Activated CD8-positive, alpha-beta T cell treated with anti-CD3 and anti-CD28 coated beads for 36 hours (primary cell): ENCODE results near the gene NELFE. TPM values are rescaled to one million over a fixed set of nuclear protein-coding genes. Genes with fewer than 3 reads are reported as not detected.

Experiments
- ATAC-seq: fragments of 200-7000 bp; cut with Tn5 transposase; one replicate; pipeline ENCODE4 v1.10.0; 2021; ENCODE audit warnings: mild to moderate bottlenecking, moderate library complexity
- CTCF ChIA-PET: fragments of 350-600 bp; sonication (Branson Sonifier 250); formaldehyde crosslinking; loops from one replicate; lab custom pipeline; 2021; ENCODE audit warnings: antibody characterized with exemption; lab: Charles Lee
- POLR2A ChIA-PET: fragments of 350-600 bp; sonication (Branson Sonifier 250); formaldehyde crosslinking; loops from one replicate; lab custom pipeline; 2021; ENCODE audit warnings: antibody characterized with exemption; lab: Charles Lee
- DNase-seq: peaks from one replicate; pipeline ENCODE4 v3.0.0-alpha.2; 2020
- H3K27ac Mint-ChIP-seq: one replicate; pipeline ENCODE4 v1.8.0; 2021; ENCODE audit warnings: mild to moderate bottlenecking, mixed read lengths
- H3K27me3 Mint-ChIP-seq: one replicate; pipeline ENCODE4 v1.8.0; 2021; ENCODE audit warnings: mixed read lengths
- H3K36me3 Mint-ChIP-seq: one replicate; pipeline ENCODE4 v1.8.0; 2021; ENCODE audit warnings: low read depth, mixed read lengths
- H3K4me1 Mint-ChIP-seq: one replicate; pipeline ENCODE4 v1.8.0; 2021; ENCODE audit warnings: low read depth, mixed read lengths
- H3K4me3 Mint-ChIP-seq: one replicate; pipeline ENCODE4 v1.8.0; 2021; ENCODE audit warnings: mild to moderate bottlenecking, moderate library complexity, mixed read lengths
- H3K9me3 Mint-ChIP-seq: one replicate; pipeline ENCODE4 v1.8.0; 2021; ENCODE audit warnings: mixed read lengths
- intact Hi-C: fragments of 100-400 bp; cut with micrococcal nuclease; formaldehyde crosslinking; loops from one replicate; pipeline ENCODE4 v1.10.0; 2022
- total RNA-seq, 2 experiments: library from RNA; stranded (reverse); gene quantifications; one replicate each; pipeline ENCODE4 v1.2.3, GENCODE V29; 2021
- TF ChIP-seq, protein P1 (sequence below): fragments of 200-600 bp; IDR thresholded peaks from one replicate; pipeline ENCODE4 v1.8.0; 2022; ENCODE audit warnings: antibody characterized with exemption, mild to moderate bottlenecking

Gene NELFE
- total RNA-seq, 2 experiments from 2014 or later, result 60.5 to 61.0 TPM

DNA sequence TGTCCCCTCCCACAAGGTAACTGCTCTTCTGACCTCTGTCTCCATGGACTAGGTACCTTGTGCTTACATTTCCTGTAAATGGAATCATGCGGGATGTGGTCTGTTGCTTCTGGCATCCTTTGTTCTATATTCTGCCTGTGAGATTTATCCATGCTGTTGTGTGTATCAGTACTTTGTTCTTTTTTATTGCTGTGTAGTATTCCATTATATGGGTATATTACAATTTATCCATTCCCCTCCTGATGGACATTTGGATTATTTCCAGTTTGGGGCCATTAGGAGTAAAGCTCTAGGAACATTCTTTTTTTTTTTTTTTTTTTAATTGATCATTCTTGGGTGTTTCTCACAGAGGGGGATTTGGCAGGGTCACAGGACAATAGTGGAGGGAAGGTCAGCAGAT is 27.8 kb downstream of the NELFE start:
- Mint-ChIP-seq H3K27me3 (no peaks in the 10 kb centered on the region), H3K36me3 (no peaks in the 10 kb centered on the region), H3K9me3 (no peaks in the 10 kb centered on the region), H3K4me1 (no peaks in the 10 kb centered on the region), H3K27ac (no peak overlapping the region), H3K4me3 (no peak overlapping the region)
- ATAC-seq (no peak), DNase-seq (no peak)
- TF ChIP-seq, protein P1, sequence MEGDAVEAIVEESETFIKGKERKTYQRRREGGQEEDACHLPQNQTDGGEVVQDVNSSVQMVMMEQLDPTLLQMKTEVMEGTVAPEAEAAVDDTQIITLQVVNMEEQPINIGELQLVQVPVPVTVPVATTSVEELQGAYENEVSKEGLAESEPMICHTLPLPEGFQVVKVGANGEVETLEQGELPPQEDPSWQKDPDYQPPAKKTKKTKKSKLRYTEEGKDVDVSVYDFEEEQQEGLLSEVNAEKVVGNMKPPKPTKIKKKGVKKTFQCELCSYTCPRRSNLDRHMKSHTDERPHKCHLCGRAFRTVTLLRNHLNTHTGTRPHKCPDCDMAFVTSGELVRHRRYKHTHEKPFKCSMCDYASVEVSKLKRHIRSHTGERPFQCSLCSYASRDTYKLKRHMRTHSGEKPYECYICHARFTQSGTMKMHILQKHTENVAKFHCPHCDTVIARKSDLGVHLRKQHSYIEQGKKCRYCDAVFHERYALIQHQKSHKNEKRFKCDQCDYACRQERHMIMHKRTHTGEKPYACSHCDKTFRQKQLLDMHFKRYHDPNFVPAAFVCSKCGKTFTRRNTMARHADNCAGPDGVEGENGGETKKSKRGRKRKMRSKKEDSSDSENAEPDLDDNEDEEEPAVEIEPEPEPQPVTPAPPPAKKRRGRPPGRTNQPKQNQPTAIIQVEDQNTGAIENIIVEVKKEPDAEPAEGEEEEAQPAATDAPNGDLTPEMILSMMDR, result no peak
- POLR2A ChIA-PET, result interaction anchor here (0.9 kb wide), 1 partner anchor 21 kb away, joined by 3 read pairs; no protein-coding TSS in a partner anchor
- intact Hi-C loops, result no loop called here
- CTCF ChIA-PET, result no interaction called here

DNA sequence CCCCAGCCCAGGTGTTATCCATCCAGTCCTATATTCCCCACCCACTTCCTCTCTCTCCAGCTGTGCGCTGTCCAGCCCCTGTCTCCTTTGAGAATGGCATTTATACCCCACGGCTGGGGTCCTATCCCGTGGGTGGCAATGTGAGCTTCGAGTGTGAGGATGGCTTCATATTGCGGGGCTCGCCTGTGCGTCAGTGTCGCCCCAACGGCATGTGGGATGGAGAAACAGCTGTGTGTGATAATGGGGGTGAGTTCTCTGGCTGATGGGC is 30.2 kb downstream of the NELFE start:
- ChIA-PET POLR2A (interaction anchor here (0.9 to 1.1 kb wide), 2 partner anchors 20 to 88 kb away, joined by 3 read pairs; no protein-coding TSS in a partner anchor), CTCF (no interaction called here)
- Mint-ChIP-seq H3K27ac (no peak overlapping the region), H3K4me1 (no peaks in the 10 kb centered on the region), H3K4me3 (no peak overlapping the region), H3K9me3 (no peaks in the 10 kb centered on the region), H3K36me3 (no peaks in the 10 kb centered on the region), H3K27me3 (no peaks in the 10 kb centered on the region)
- intact Hi-C loops, result no loop called here
- no peak for DNase-seq
- no peak for ATAC-seq
- TF ChIP-seq, protein P1, result no peak

DNA sequence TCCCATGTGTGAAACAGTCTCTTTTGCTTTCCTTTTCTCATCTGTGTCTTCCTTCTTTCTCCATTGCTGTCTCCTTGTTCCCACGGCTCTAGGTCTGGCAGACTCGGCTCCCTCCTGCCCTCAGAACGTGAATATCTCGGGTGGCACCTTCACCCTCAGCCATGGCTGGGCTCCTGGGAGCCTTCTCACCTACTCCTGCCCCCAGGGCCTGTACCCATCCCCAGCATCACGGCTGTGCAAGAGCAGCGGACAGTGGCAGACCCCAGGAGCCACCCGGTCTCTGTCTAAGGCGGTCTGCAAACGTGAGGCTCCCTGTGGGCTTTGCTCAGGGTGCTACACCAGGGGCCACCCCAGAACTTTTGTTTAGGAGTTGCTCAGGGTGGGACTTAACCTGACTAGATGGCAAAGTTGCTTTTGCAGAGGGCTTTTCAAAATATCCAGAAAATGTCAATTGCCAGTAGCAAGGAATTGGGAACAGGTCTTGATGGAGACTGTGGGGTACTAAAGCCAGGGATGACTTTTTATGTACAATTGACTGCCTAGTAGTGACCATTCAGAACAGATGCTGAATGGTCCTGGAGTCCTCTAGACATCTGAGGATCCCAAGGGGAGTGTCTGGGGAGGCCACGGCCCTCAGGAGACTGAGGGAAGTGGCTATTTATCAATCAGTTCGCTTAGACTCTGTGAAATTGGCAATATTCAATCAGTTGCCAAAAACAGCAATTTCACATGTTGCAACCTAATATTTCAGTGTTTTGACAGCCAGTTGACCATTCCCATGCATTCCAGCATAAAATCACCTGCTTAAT is 30.7 kb downstream of the NELFE start:
- TF ChIP-seq, protein P1, result no peak
- no peak for DNase-seq
- ATAC-seq, result no peak
- intact Hi-C loops, result no loop called here
- Mint-ChIP-seq H3K27me3 (no peaks in the 10 kb centered on the region), H3K36me3 (no peaks in the 10 kb centered on the region), H3K27ac (no peak overlapping the region), H3K4me3 (no peak overlapping the region), H3K4me1 (no peaks in the 10 kb centered on the region), H3K9me3 (no peaks in the 10 kb centered on the region)
- ChIA-PET CTCF (no interaction called here), POLR2A (interaction anchor here (1.1 kb wide), 1 partner anchor 21 kb away, joined by 3 read pairs; no protein-coding TSS in a partner anchor)

DNA sequence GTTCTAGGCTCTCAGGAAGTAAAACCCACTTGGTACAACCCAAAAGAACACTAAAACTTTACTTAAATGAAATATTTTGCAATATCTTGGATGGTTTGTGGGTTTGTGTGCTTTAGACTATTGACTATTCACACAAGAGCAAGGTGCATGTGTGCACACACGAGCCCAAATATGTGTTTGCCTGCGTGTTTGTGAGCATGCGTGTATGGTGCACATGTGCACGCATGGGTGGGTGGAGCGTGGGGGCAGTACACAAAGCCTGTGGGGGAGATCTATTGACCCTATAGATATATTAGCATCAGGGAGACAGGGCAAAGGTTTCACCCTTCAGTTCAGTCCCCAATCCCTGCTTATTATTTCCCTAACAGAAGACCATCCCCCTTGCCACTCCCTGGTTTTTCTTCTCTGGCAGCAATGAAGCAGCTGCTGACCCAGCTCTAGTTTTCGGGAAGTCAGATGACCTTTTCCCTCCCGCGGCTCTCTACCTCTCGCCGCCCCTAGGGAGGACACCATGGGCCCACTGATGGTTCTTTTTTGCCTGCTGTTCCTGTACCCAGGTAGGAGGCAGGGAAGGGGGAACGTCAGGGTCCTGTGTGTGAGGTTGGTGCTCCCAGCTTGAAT is 31.4 kb downstream of the NELFE start, which contains the start of gene C2:
Gene C2 (plus strand): TSS at position 476 of the 621 bp plus-strand sequence. CDS start 36 bp downstream, at position 512.
- DNase-seq (no peak), ATAC-seq (no peak)
- no peak within 1 kb of the TSS for H3K27ac Mint-ChIP-seq
- intact Hi-C loops, result no loop called here
- ChIA-PET POLR2A (interaction anchor here (1.1 kb wide), 1 partner anchor 21 kb away, joined by 3 read pairs; no protein-coding TSS in a partner anchor), CTCF (no interaction called here)
- H3K36me3 Mint-ChIP-seq, result no peaks in the 10 kb centered on the region
- H3K4me1 Mint-ChIP-seq, result no peaks in the 10 kb centered on the region
- no peak within 1 kb of the TSS for H3K4me3 Mint-ChIP-seq
- TF ChIP-seq, protein P1, result no peak
- H3K27me3 Mint-ChIP-seq, result no peaks in the 10 kb centered on the region
- no peaks in the 10 kb centered on the region for H3K9me3 Mint-ChIP-seq

DNA sequence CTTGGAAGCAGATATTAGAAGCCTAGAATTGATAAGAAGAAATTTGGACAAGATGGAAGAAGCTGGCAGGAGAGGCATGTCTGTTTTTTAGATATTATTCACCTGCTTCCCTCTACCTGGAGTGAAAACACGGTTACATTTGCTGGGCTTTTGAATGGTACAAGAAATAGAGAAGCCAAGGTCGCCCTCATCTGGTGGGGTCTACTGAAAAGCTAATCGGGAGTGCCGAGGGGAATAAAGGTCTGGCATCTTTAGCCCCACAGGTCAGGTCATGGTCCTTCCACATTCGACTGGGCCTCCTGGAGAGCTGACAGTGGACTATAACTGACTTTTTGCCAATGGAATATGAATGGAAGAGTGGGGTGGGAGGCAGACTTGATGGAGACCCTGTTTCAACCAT is 35.8 kb downstream of the NELFE start:
- TF ChIP-seq, protein P1, result peak; percentile 8
- ATAC-seq (peak; percentile 58), DNase-seq (peak; percentile 65)
- Mint-ChIP-seq H3K27ac (no peak overlapping the region), H3K4me3 (no peak overlapping the region), H3K27me3 (no peaks in the 10 kb centered on the region), H3K4me1 (no peaks in the 10 kb centered on the region), H3K9me3 (no peaks in the 10 kb centered on the region), H3K36me3 (no peaks in the 10 kb centered on the region)
- intact Hi-C loops, result no loop called here
- ChIA-PET POLR2A (interaction anchor here (0.6 kb wide), 1 partner anchor 10 kb away, joined by 4 read pairs; no protein-coding TSS in a partner anchor), CTCF (interaction anchor here (0.6 to 2.6 kb wide), 9 partner anchors 12 to 1176 kb away, joined by 3 to 13 read pairs (median 4); partner anchors contain the start of gene NEU1)
